T-helper 2 cell treated with Interferon-gamma antibody and Interleukin-4, amounts not matched to agents 5 μg/mL and 100 μg/mL, for 36 hours (primary cell): ENCODE measurements around the gene HMGCL.
"Not testable (repeated sequence)": the region's sequence is repeated elsewhere in the genome, so short reads cannot be mapped to it uniquely, and the experiment has no call there.

Experiments
- DNase-seq: peaks from one replicate; pipeline ENCODE4 v3.0.0; 2021; ENCODE audit warnings: low spot score
- H3K27ac Mint-ChIP-seq: one replicate; pipeline ENCODE4 v1.8.0; 2021; ENCODE audit warnings: mild to moderate bottlenecking, mixed read lengths
- H3K27me3 Mint-ChIP-seq: one replicate; pipeline ENCODE4 v1.8.0; 2021; ENCODE audit warnings: low read depth, mixed read lengths
- H3K36me3 Mint-ChIP-seq: one replicate; pipeline ENCODE4 v1.8.0; 2021; ENCODE audit warnings: low read depth, mixed read lengths
- H3K4me1 Mint-ChIP-seq: one replicate; pipeline ENCODE4 v1.8.0; 2021; ENCODE audit warnings: low read depth, mixed read lengths
- H3K4me3 Mint-ChIP-seq: one replicate; pipeline ENCODE4 v1.8.0; 2022; ENCODE audit warnings: mild to moderate bottlenecking, moderate library complexity, mixed read lengths
- H3K9me3 Mint-ChIP-seq: one replicate; pipeline ENCODE4 v1.8.0; 2021; ENCODE audit warnings: mixed read lengths

Gene HMGCL

DNA sequence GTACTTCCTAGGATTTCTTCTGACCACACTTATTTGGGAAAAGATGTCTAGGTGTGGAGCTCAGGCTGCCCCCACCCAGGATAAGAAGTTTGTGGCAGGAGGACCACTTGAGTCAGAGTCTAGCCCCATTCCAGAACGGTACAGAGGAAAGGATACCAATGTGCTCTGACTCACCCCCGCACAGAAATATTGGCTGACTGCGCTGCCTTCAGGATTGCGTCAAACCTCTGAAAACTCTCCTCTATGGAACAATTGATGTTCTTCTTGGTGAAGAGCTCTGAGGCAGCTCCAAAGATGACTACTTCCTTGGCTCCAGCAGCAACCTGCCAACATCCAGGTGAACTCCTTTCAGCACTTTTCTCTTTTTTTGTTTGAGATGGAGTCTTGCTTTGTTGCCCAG lies 11.2 kb downstream of the HMGCL start:
- no peaks in the 10 kb centered on the region for H3K27me3 Mint-ChIP-seq
- H3K36me3 Mint-ChIP-seq = peaks cover 6% of the 10 kb centered on the region
- H3K27ac Mint-ChIP-seq = no peak overlapping the region
- no peak for DNase-seq
- no peak overlapping the region for H3K4me3 Mint-ChIP-seq
- H3K9me3 Mint-ChIP-seq = no peaks in the 10 kb centered on the region
- H3K4me1 Mint-ChIP-seq = peaks cover 7% of the 10 kb centered on the region

DNA sequence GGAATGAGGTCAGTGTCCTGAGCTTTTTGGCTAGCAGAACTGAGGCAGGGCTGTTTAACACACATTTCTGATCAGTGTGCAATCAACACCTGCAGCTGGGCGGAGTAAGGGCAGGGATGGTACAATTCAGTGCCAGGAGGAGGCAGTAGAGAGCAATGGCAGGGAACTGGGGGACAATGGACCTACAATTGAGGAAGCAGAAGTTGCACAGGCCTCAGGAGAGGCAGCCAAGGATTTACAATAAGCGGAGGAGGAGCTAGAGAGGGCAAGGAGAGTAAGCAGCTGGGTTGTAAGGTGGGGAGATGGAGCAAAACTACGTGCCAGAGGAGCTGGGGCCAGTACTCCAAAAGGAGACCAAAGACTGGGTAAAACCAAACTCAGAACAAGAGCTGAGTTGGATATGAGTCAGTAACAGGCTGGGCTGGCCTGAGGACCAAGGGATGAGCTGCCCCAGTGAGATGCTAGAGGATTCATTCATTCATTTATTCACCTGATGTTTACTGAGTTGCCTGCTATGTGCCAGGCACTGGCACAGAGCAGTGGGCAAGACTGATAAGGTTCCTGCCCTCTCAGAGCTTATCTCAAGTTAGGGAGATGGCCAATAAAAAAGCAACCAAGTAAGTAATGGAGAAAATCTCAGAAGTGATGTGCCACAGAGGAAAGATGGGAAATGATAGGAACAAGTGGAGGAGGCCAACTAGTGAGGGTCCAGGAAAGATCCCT lies 14.2 kb downstream of the HMGCL start:
- peaks cover 10% of the 10 kb centered on the region for H3K36me3 Mint-ChIP-seq
- H3K4me1 Mint-ChIP-seq = peaks cover 10% of the 10 kb centered on the region
- peak overlapping the region; percentile 22 for H3K27ac Mint-ChIP-seq

DNA sequence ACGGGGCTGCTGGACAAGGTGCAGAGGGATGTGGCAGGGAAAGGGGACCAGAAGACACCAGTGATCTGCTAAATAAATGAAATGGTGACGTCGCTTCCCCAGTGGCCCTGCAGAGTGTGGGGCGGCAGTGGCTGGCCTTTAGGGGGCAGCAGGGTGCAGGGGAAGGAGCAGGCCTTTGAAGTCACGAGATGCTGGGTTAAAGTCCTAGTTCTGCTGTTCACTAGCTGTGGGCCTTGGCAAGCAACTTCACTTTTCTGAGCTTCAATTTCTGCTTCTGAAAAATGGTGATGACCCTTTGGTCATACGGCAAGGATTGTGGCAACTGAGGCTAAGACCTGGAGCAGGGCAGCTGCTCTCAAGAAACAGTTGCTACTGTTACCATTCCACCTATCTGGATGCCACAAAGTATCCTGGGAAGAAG lies 15.5 kb downstream of the HMGCL start:
- H3K27ac Mint-ChIP-seq = peak overlapping the region; percentile 41
- H3K36me3 Mint-ChIP-seq = peaks cover 10% of the 10 kb centered on the region
- H3K4me1 Mint-ChIP-seq = peaks cover 10% of the 10 kb centered on the region
- H3K9me3 Mint-ChIP-seq = no peaks in the 10 kb centered on the region
- H3K27me3 Mint-ChIP-seq = no peaks in the 10 kb centered on the region
- no peak overlapping the region for H3K4me3 Mint-ChIP-seq
- DNase-seq = peak; percentile 67

More for the DNA sequence above, 14.2 kb downstream of the HMGCL start:
- H3K9me3 Mint-ChIP-seq = no peaks in the 10 kb centered on the region
- DNase-seq = peak; percentile 37
- H3K27me3 Mint-ChIP-seq = no peaks in the 10 kb centered on the region
- no peak overlapping the region for H3K4me3 Mint-ChIP-seq

DNA sequence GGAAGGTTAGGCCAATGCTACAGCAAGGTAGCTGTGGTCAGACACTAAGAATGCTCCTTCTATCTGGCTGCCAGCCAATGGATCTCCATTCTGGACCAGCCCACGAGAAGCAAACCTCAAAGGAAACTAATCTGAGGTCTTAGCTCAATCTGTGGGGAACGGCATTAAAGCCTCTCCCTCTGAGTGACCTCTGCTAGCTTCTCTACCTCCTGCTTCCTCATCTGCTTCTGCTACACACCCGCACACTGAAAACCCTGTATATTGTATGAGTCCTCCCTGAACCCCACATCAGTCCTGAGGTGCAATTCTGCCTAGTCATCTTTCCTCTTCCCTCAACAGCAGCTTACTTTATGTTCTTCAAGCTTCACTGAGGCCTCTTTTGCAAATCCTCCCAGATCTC lies 17.8 kb downstream of the HMGCL start:
- peaks cover 10% of the 10 kb centered on the region for H3K4me1 Mint-ChIP-seq
- no peak for DNase-seq
- H3K27me3 Mint-ChIP-seq = no peaks in the 10 kb centered on the region
- H3K4me3 Mint-ChIP-seq = no peak overlapping the region
- peak overlapping the region; percentile 9 for H3K27ac Mint-ChIP-seq
- H3K9me3 Mint-ChIP-seq = no peaks in the 10 kb centered on the region
- H3K36me3 Mint-ChIP-seq = peaks cover 7% of the 10 kb centered on the region

DNA sequence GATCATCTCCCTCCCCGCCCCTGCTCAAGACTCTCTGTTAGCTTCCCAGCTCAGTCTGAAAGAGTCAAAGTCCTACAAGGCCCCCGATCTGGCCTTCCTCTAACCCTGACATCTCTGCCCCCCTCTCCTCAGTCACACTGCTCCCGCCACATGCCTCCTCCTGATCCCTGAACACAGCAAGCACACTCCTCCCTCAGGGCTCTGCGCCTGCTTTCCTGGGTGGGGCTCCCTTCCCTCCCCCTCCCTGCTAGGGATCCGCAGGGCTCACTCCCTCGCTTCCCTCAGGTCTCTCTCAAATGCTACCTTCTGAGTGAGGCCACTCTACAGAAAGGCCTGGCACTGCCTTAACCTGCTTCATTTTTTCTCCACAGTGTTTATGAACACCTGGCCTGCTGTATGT lies 18.9 kb downstream of the HMGCL start:
- DNase-seq = no peak
- peaks cover 6% of the 10 kb centered on the region for H3K36me3 Mint-ChIP-seq
- no peak overlapping the region for H3K27ac Mint-ChIP-seq
- no peak overlapping the region for H3K4me3 Mint-ChIP-seq
- no peaks in the 10 kb centered on the region for H3K9me3 Mint-ChIP-seq
- peaks cover 13% of the 10 kb centered on the region for H3K4me1 Mint-ChIP-seq
- H3K27me3 Mint-ChIP-seq = no peaks in the 10 kb centered on the region

DNA sequence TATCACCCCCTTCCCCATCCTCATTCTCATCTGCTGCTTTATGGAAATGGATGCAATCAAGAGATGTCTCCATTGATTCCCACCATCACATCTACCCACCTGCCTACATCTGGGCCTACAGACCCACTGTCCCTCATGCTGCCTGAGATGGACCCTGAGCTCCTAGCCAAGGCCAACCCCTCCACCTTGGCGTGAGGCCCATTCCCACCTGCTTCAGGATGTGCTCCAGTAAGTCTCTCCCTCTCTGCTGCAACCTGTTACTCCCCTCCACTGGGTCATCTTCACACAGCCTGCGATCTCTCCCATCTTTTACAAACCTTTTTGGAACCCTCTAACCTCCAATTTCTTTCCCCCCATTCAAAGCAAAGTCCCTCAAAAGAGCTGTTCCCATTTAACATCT lies 20.2 kb downstream of the HMGCL start:
- Mint-ChIP-seq H3K9me3 (no peaks in the 10 kb centered on the region), H3K36me3 (peaks cover 4% of the 10 kb centered on the region), H3K27me3 (no peaks in the 10 kb centered on the region), H3K4me1 (peaks cover 11% of the 10 kb centered on the region), H3K27ac (peak overlapping the region; percentile 49), H3K4me3 (no peak overlapping the region)
- no peak for DNase-seq

DNA sequence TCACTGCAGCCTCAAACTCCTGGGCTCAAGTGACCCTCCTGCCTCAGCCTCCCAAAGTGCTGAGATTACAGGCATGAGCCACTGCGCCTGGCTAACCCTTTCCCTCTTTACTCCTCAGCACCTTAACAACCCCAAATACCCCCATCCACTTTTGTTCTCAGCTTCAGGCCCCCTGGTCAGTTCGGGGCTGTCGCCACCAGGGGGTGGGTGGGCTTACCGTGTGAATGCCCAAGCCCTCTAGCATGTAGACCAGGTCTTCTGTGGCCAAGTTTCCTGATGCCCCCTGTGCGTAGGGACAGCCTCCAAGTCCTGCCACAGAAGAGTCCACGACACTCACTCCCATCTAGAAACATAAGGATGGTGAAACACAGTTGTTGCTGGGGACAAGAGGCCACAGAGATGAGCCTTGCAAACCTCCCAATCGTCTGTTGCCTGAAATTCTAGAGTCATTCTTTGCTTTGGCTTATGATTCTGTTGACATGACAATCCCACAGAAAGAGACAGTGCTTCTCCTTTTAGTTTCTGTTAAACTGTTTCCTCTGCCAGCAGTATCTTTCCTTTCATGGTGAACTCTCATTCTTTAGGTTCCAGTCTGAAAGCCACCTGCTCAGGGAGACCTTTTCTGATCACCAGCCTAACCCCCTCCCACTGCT lies 20.9 kb downstream of the HMGCL start:
- Mint-ChIP-seq H3K9me3 (no peaks in the 10 kb centered on the region), H3K36me3 (peaks cover 4% of the 10 kb centered on the region), H3K4me3 (no peak overlapping the region), H3K4me1 (peaks cover 13% of the 10 kb centered on the region), H3K27me3 (no peaks in the 10 kb centered on the region), H3K27ac (peak overlapping the region; percentile 8)
- no peak for DNase-seq

DNA sequence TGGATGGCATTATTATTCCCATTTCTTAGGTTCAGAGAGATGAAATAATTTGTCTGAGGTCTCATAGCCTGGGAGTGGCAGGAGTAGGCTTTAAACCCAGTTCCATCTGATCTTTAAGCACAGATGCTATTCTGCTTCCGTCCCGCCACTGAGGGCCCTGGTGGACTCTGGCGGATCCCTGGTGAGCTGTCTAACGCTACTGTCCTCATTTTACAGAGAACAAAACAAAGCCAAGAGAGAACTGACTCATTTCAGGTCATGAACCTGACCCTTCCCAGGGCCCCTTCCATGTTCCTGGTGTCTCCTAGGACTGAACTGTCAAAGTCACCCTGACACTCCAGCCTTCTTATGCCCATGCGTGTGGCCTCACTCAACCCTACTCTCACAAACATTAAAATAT lies 21.6 kb downstream of the HMGCL start:
- Mint-ChIP-seq H3K4me3 (no peak overlapping the region), H3K9me3 (no peaks in the 10 kb centered on the region), H3K27ac (no peak overlapping the region), H3K36me3 (peaks cover 5% of the 10 kb centered on the region), H3K27me3 (no peaks in the 10 kb centered on the region), H3K4me1 (peaks cover 16% of the 10 kb centered on the region)
- no peak for DNase-seq

DNA sequence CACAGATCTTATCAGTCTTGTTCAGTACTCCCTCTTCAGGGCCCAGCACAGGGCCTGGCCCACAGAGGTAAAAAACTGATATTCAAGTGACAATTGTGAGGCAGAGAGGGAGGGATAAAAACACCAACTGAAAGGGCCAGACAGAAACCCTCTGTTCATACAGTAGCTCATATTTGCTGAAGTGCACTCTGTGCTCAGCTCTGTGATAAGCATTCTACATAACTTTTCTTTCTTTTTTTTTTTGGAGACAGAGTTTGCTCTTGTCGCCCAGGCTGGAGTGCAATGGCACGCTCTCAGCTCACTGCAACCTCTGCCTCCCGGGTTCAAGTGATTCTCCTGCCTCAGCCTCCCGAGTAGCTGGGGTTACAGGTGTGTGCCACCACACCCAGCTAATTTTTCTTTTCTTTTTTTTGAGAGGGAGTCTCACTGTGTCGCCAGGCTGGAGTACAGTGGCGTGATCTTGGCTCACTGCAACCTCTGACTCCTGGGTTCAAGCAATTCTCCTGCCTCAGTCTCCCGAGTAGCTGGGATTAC lies 22.4 kb downstream of the HMGCL start:
- H3K36me3 Mint-ChIP-seq, H3K9me3 Mint-ChIP-seq, H3K27me3 Mint-ChIP-seq, DNase-seq, H3K4me3 Mint-ChIP-seq: not testable (repeated sequence)
- H3K4me1 Mint-ChIP-seq = peaks cover 16% of the 10 kb centered on the region
- H3K27ac Mint-ChIP-seq = peak overlapping the region; percentile 28

DNA sequence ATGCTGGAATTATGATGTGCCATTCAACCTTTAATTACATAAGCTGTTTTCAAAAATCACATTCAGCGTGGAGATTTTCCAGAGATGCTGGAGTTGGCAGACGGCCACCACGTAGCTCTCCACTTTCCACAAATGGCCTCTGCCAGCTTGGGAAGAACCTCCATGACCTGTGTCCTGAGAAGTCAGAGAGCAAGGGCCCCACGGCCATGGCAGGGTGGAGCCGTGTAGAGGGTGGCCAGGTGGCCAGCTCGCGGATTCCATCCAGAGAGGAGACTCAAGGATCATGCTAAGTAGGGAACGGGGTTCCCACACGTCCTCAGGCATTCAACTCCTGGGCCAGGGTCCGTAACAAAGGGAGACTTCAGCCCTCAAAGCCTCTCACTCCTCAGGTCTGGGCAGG lies 23.4 kb downstream of the HMGCL start:
- peaks cover 10% of the 10 kb centered on the region for H3K36me3 Mint-ChIP-seq
- no peaks in the 10 kb centered on the region for H3K9me3 Mint-ChIP-seq
- peak overlapping the region; percentile 47 for H3K27ac Mint-ChIP-seq
- H3K27me3 Mint-ChIP-seq = no peaks in the 10 kb centered on the region
- peak overlapping the region; percentile 36 for H3K4me3 Mint-ChIP-seq
- H3K4me1 Mint-ChIP-seq = peaks cover 14% of the 10 kb centered on the region
- DNase-seq = no peak

DNA sequence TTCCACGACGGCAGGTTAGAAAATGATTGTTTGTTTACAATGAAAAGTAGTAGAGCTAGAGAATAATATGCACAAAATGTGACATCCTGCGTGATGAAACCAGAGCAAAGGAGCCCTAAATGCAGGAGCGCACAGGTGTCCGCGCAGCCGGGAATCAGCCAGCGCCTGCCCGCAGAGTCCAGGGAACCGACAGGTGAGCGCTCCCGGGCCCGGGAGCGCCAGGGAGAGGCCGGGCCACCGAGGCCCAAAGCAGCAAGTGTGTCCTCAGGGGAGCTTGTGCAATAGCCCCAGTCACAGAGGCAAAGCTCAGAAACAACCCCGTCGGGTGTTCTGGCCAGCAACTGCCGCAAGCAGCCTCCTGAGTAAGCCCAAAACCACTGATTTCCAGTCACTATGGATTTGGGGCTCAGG lies 23.9 kb downstream of the HMGCL start:
- Mint-ChIP-seq H3K36me3 (peaks cover 10% of the 10 kb centered on the region), H3K9me3 (no peaks in the 10 kb centered on the region), H3K4me3 (peak overlapping the region; percentile 97), H3K27ac (peak overlapping the region; percentile 65), H3K4me1 (peaks cover 14% of the 10 kb centered on the region), H3K27me3 (no peaks in the 10 kb centered on the region)
- no peak for DNase-seq

DNA sequence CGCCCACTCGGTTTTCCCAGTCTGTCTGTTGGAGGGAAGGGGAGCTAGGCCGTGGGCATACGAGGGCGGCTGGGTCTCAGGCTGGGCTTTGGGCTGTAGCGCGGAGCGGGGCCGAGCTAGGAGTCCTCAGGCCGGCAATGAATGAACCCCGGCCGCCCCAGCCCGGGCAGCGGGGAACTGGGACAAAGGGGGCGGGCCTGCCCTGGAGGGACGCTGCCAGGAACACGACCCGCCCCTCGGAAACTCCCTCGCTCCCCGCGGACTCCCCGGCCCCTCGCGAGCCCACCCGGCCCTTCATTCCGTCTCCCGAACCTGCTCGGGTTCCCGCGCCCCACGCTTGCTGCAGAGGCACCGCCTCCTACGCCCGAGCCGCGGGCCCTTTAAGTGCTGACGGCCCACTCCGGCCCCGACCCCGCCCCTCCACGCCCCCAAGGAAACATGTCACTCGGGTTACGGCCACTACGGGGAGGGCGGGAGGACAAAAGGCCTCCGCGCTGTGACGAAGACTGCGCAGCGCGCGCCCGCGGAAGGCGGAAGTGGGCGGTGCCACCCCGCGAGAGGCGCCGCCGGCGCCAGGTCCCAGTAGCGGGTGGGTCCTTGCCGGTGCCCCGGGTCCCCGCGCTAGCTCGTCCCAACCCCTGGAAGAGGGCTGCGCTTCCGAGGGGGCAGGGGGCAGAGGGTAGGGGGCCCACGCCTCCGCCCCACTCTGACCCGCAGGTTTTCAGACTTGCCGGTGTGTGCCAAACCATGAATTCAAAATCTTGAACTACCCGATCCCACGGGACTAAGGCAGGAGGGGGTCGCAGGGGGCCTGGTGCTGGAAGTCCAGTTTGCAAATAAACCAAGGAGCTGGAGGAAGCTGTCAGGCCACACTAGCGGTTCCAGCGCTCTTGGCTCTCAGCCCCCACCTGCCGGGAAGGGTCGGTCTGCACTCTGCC lies 24.6 kb downstream of the HMGCL start, which contains the start of gene GALE:
Gene GALE, minus strand, starts transcription at position 355 of the 938 bp plus-strand sequence. CDS start 1,747 bp downstream, outside the sequence.
- peak within 1 kb of the TSS; percentile 95 for H3K27ac Mint-ChIP-seq
- no peaks in the 10 kb centered on the region for H3K27me3 Mint-ChIP-seq
- H3K9me3 Mint-ChIP-seq = no peaks in the 10 kb centered on the region
- H3K36me3 Mint-ChIP-seq = peaks cover 8% of the 10 kb centered on the region
- peaks cover 14% of the 10 kb centered on the region for H3K4me1 Mint-ChIP-seq
- H3K4me3 Mint-ChIP-seq = peak within 1 kb of the TSS; percentile 97
- peak; percentile 93 for DNase-seq

DNA sequence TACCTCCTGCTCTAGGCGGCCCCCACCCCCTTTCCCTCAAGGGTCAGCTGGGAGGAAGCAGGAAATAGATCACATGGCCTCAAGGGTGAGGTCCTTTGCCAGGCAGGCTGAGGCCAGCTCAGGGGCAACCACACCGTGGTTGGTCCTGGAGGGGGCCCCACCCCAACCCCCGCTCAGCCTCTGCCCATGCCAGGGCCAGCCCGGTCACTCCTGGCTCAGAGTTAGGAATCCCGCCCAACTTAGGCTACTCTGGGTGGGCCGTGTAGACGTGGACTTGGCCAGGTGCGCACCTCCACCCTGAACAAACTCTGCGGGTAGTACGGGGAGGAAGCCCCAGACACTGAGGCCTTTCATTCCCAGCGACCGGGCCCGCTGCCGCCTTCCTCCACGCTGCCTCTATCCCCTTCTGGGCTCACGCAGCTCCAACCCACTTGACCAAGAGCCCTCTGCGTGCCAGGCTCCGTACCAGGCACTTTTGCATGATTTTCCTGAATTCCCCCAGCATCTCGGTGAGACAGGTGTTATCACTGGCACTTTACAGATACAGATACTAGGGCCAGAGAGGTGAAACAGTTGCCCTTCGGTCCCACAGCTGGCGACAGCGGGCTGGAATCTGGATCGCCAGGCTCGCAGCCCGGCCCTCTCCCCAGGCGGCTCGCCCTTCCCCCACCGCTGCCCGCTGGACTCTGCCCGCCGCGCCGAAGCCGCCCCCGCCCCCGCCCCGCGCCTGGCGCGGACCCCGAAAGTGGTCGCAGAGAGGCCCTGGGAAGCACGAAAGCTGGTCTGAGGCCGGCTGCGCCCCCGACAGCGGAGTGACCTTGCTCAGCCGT lies 25.4 kb downstream of the HMGCL start:
- Mint-ChIP-seq H3K9me3 (no peaks in the 10 kb centered on the region), H3K36me3 (peaks cover 11% of the 10 kb centered on the region), H3K27ac (peak overlapping the region; percentile 95), H3K4me3 (peak overlapping the region; percentile 97), H3K4me1 (peaks cover 14% of the 10 kb centered on the region), H3K27me3 (no peaks in the 10 kb centered on the region)
- DNase-seq = peak; percentile 51
